GM12864 (cell line): ENCODE measurements around the gene CLMN.
A peak's percentile ranks its signal among the peaks of the same experiment; 100 is the strongest.

Source experiments
- DNase-seq: peaks from one replicate; pipeline ENCODE4 v3.0.0-alpha.2; 2011; ENCODE audit warnings: low read depth
- H3K4me3 ChIP-seq: 2 replicates; pipeline ENCODE4 v1.5.1; 2011; ENCODE audit warnings: mild to moderate bottlenecking, low read depth, low read length, control low read depth
- CTCF ChIP-seq: IDR thresholded peaks from 2 replicates; pipeline ENCODE4 v1.5.1; 2011; ENCODE audit warnings: low read depth, mild to moderate bottlenecking, moderate library complexity, low read length, control low read depth, inconsistent platforms; ENCODE audit errors: missing control alignments

The CLMN gene

GRCh38 chr14:95272057-95272456 lies 47.7 kb downstream of the CLMN start:
- no peak overlapping the region for H3K4me3 ChIP-seq
- no peak for TF ChIP-seq CTCF
- DNase-seq = no peak

- DNase-seq = no peak
- no peak overlapping the region for H3K4me3 ChIP-seq
- no peak for TF ChIP-seq CTCF
These were observed 49.5 kb downstream of the CLMN start for GRCh38 chr14:95270203-95270602.

GRCh38 chr14:95269493-95269892 lies 50.2 kb downstream of the CLMN start:
- TF ChIP-seq CTCF = no peak
- H3K4me3 ChIP-seq = no peak overlapping the region
- DNase-seq = no peak

GRCh38 chr14:95268350-95268749 lies 51.4 kb downstream of the CLMN start:
- TF ChIP-seq CTCF = no peak
- DNase-seq = no peak
- H3K4me3 ChIP-seq = no peak overlapping the region

GRCh38 chr14:95267306-95267705 lies 52.4 kb downstream of the CLMN start:
- H3K4me3 ChIP-seq = no peak overlapping the region
- TF ChIP-seq CTCF = no peak
- DNase-seq = no peak

- no peak overlapping the region; the same call in 1 of the 2 replicates for H3K4me3 ChIP-seq
- peak; percentile 90 for DNase-seq
- TF ChIP-seq CTCF = no peak
These were observed 54.3 kb downstream of the CLMN start for GRCh38 chr14:95265106-95266094.

GRCh38 chr14:95264271-95264973 lies 55.3 kb downstream of the CLMN start:
- no peak overlapping the region for H3K4me3 ChIP-seq
- no peak for DNase-seq
- TF ChIP-seq CTCF = no peak
